BLaER1 (cell line): Measurements from ENCODE around the gene CCSER2.

ENCODE experiments used
- H3K27ac ChIP-seq: shearing (Covaris generic); formaldehyde crosslinking; 2 replicates; pipeline ENCODE4 v1.8.1; 2022
- H3K27me3 ChIP-seq: shearing (Covaris generic); formaldehyde crosslinking; 2 replicates; pipeline ENCODE4 v1.8.1; 2022
- H3K36me3 ChIP-seq: shearing (Covaris generic); formaldehyde crosslinking; 2 replicates; pipeline ENCODE4 v1.8.1; 2022
- H3K4me1 ChIP-seq: shearing (Covaris generic); formaldehyde crosslinking; 2 replicates; pipeline ENCODE4 v1.8.1; 2022
- H3K4me2 ChIP-seq: shearing (Covaris generic); formaldehyde crosslinking; 2 replicates; pipeline ENCODE4 v1.8.1; 2022
- H3K4me3 ChIP-seq: shearing (Covaris generic); formaldehyde crosslinking; 2 replicates; pipeline ENCODE4 v1.8.1; 2022
- H3K9ac ChIP-seq: shearing (Covaris generic); formaldehyde crosslinking; 2 replicates; pipeline ENCODE4 v1.8.1; 2022
- H3K9me3 ChIP-seq: shearing (Covaris generic); formaldehyde crosslinking; 2 replicates; pipeline ENCODE4 v1.8.1; 2022
- H4K20me1 ChIP-seq: shearing (Covaris generic); formaldehyde crosslinking; 2 replicates; pipeline ENCODE4 v1.8.1; 2022
- Cebpa-rat ChIP-seq: shearing (Covaris generic); IDR thresholded peaks from 2 replicates; pipeline ENCODE4 v1.8.1; 2022

Gene CCSER2

GRCh38 chr10:84373000-84373399 is 44.6 kb downstream of the CCSER2 start:
- Histone ChIP-seq H3K27me3 (no peaks in the 10 kb centered on the region), H3K4me3 (no peak overlapping the region), H4K20me1 (peaks cover 9% of the 10 kb centered on the region; the same call in 1 of the 2 replicates), H3K4me2 (no peak overlapping the region), H3K4me1 (peaks cover 20% of the 10 kb centered on the region), H3K27ac (no peak overlapping the region), H3K9ac (no peak overlapping the region), H3K9me3 (no peaks in the 10 kb centered on the region; the same call in 1 of the 2 replicates), H3K36me3 (peaks cover 22% of the 10 kb centered on the region)
- TF ChIP-seq Cebpa-rat, result no peak

- H3K4me2 ChIP-seq, result no peak overlapping the region
These were observed 46.1 kb downstream of the CCSER2 start for GRCh38 chr10:84374455-84374854.

GRCh38 chr10:84375011-84375410 is 46.6 kb downstream of the CCSER2 start:
- no peaks in the 10 kb centered on the region for H3K9me3 ChIP-seq
- H3K36me3 ChIP-seq, result peaks cover 26% of the 10 kb centered on the region
- H3K27ac ChIP-seq, result no peak overlapping the region
- H3K4me2 ChIP-seq, result no peak overlapping the region
- peaks cover 8% of the 10 kb centered on the region; the same call in 1 of the 2 replicates for H4K20me1 ChIP-seq
- TF ChIP-seq Cebpa-rat, result no peak
- no peak overlapping the region for H3K9ac ChIP-seq
- peaks cover 20% of the 10 kb centered on the region for H3K4me1 ChIP-seq
- H3K27me3 ChIP-seq, result no peaks in the 10 kb centered on the region
- no peak overlapping the region for H3K4me3 ChIP-seq

More at GRCh38 chr10:84374455-84374854, 46.1 kb downstream of the CCSER2 start:
- no peak overlapping the region for H3K27ac ChIP-seq
- no peak overlapping the region for H3K9ac ChIP-seq
- peaks cover 8% of the 10 kb centered on the region; the same call in 1 of the 2 replicates for H4K20me1 ChIP-seq
- no peaks in the 10 kb centered on the region for H3K9me3 ChIP-seq
- TF ChIP-seq Cebpa-rat, result no peak
- H3K4me3 ChIP-seq, result no peak overlapping the region
- peaks cover 26% of the 10 kb centered on the region for H3K36me3 ChIP-seq
- H3K27me3 ChIP-seq, result no peaks in the 10 kb centered on the region
- peaks cover 20% of the 10 kb centered on the region for H3K4me1 ChIP-seq

GRCh38 chr10:84375881-84376280 is 47.5 kb downstream of the CCSER2 start:
- Histone ChIP-seq H3K9ac (no peak overlapping the region), H3K27ac (no peak overlapping the region), H3K27me3 (no peaks in the 10 kb centered on the region), H3K4me1 (peaks cover 20% of the 10 kb centered on the region), H3K4me2 (no peak overlapping the region), H4K20me1 (peaks cover 8% of the 10 kb centered on the region; the same call in 1 of the 2 replicates), H3K36me3 (peaks cover 32% of the 10 kb centered on the region), H3K4me3 (no peak overlapping the region), H3K9me3 (no peaks in the 10 kb centered on the region)
- TF ChIP-seq Cebpa-rat, result no peak

- no peak overlapping the region for H3K27ac ChIP-seq
- no peak overlapping the region for H3K4me3 ChIP-seq
- H4K20me1 ChIP-seq, result no peaks in the 10 kb centered on the region
- H3K27me3 ChIP-seq, result no peaks in the 10 kb centered on the region
- H3K4me2 ChIP-seq, result no peak overlapping the region
- peaks cover 17% of the 10 kb centered on the region for H3K9me3 ChIP-seq
- no peak for TF ChIP-seq Cebpa-rat
- no peaks in the 10 kb centered on the region for H3K4me1 ChIP-seq
- no peak overlapping the region for H3K9ac ChIP-seq
- H3K36me3 ChIP-seq, result peaks cover 37% of the 10 kb centered on the region
These were observed 59.8 kb downstream of the CCSER2 start for GRCh38 chr10:84388148-84388547.

- Histone ChIP-seq H4K20me1 (no peaks in the 10 kb centered on the region), H3K9ac (no peak overlapping the region), H3K4me1 (no peaks in the 10 kb centered on the region), H3K27ac (no peak overlapping the region), H3K4me3 (no peak overlapping the region), H3K27me3 (no peaks in the 10 kb centered on the region), H3K9me3 (peaks cover 11% of the 10 kb centered on the region), H3K4me2 (no peak overlapping the region), H3K36me3 (peaks cover 28% of the 10 kb centered on the region)
- TF ChIP-seq Cebpa-rat, result no peak
These were observed 62.0 kb downstream of the CCSER2 start for GRCh38 chr10:84390364-84390763.

- H3K36me3 ChIP-seq, result peaks cover 28% of the 10 kb centered on the region
- H3K9ac ChIP-seq, result no peak overlapping the region
- H3K27me3 ChIP-seq, result no peaks in the 10 kb centered on the region
- no peaks in the 10 kb centered on the region for H4K20me1 ChIP-seq
- no peak overlapping the region for H3K4me2 ChIP-seq
- H3K9me3 ChIP-seq, result peaks cover 7% of the 10 kb centered on the region
- no peak for TF ChIP-seq Cebpa-rat
- H3K4me1 ChIP-seq, result no peaks in the 10 kb centered on the region
- no peak overlapping the region for H3K27ac ChIP-seq
- H3K4me3 ChIP-seq, result no peak overlapping the region
These were observed 62.9 kb downstream of the CCSER2 start for GRCh38 chr10:84391326-84391725.

GRCh38 chr10:84392181-84392580 is 63.8 kb downstream of the CCSER2 start:
- Histone ChIP-seq H3K36me3 (peaks cover 28% of the 10 kb centered on the region), H3K27ac (no peak overlapping the region), H3K27me3 (no peaks in the 10 kb centered on the region), H3K4me3 (no peak overlapping the region), H3K4me1 (no peaks in the 10 kb centered on the region), H3K9ac (no peak overlapping the region), H3K9me3 (peaks cover 4% of the 10 kb centered on the region; the same call in 1 of the 2 replicates), H3K4me2 (no peak overlapping the region), H4K20me1 (no peaks in the 10 kb centered on the region)
- TF ChIP-seq Cebpa-rat, result no peak

GRCh38 chr10:84395581-84395980 is 67.2 kb downstream of the CCSER2 start:
- H4K20me1 ChIP-seq, result no peaks in the 10 kb centered on the region
- H3K4me1 ChIP-seq, result peaks cover 4% of the 10 kb centered on the region; the same call in 1 of the 2 replicates
- no peak for TF ChIP-seq Cebpa-rat

GRCh38 chr10:84397735-84398144 is 69.4 kb downstream of the CCSER2 start:
- H3K4me3 ChIP-seq, result no peak overlapping the region
- H3K4me1 ChIP-seq, result peaks cover 4% of the 10 kb centered on the region; the same call in 1 of the 2 replicates
- peaks cover 15% of the 10 kb centered on the region; the same call in 1 of the 2 replicates for H3K9me3 ChIP-seq
- TF ChIP-seq Cebpa-rat, result no peak
- no peaks in the 10 kb centered on the region for H3K27me3 ChIP-seq
- H3K36me3 ChIP-seq, result peaks cover 13% of the 10 kb centered on the region; the same call in 1 of the 2 replicates
- no peak overlapping the region for H3K9ac ChIP-seq
- no peak overlapping the region for H3K4me2 ChIP-seq
- no peaks in the 10 kb centered on the region for H4K20me1 ChIP-seq
- H3K27ac ChIP-seq, result no peak overlapping the region

More at GRCh38 chr10:84395581-84395980, 67.2 kb downstream of the CCSER2 start:
- H3K9me3 ChIP-seq, result peaks cover 15% of the 10 kb centered on the region; the same call in 1 of the 2 replicates
- peaks cover 16% of the 10 kb centered on the region for H3K36me3 ChIP-seq
- H3K27me3 ChIP-seq, result no peaks in the 10 kb centered on the region
- H3K9ac ChIP-seq, result no peak overlapping the region
- no peak overlapping the region for H3K4me3 ChIP-seq
- H3K4me2 ChIP-seq, result no peak overlapping the region
- no peak overlapping the region for H3K27ac ChIP-seq

GRCh38 chr10:84398696-84399095 is 70.3 kb downstream of the CCSER2 start:
- Histone ChIP-seq H3K4me1 (peaks cover 4% of the 10 kb centered on the region; the same call in 1 of the 2 replicates), H3K9me3 (peaks cover 15% of the 10 kb centered on the region; the same call in 1 of the 2 replicates), H3K27ac (no peak overlapping the region), H3K36me3 (peaks cover 13% of the 10 kb centered on the region; the same call in 1 of the 2 replicates), H3K4me3 (no peak overlapping the region), H4K20me1 (no peaks in the 10 kb centered on the region), H3K27me3 (no peaks in the 10 kb centered on the region), H3K9ac (no peak overlapping the region), H3K4me2 (no peak overlapping the region)
- no peak for TF ChIP-seq Cebpa-rat
